ENCODE results near the gene CDH4.

Gene CDH4

DNA sequence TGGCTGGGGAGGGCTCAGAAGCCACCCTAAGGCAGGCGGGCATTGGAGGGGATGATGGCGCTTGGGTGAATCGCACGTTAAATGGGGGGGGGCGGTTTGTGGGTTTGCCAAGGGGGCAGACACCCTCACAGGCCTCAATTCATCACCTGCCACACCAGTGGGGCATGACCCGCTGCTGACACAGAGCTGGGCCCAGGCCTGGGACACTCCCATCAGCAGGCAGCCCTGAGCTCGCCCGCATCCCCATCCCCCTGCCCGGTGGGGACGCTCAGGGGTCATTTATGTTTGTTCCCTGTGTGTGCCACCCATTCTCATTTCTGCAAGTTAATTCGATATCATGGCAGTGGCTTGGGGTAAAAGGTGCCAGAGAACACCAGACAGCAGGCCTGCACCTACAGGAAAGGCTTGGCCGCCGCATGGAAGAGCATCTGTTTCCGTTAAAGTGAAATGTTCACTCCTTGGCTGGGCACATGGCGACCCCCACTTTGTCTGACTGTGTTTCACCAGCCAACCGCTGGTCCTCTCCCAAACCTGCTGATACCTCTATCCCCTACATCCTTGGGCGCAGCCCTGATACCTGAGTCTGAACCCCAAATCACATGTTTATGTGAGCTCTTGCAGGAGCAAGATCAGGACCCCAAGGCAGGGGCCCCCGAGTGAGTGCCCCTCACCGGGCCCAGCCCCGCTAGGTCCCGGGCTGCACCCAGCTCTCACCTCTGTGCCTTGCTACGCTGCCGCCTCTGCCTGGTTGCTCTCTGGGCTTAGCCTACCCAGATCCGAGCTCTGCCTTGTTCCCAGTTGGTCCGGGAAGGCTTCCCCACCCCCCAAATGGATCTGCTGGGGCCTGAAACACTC is 564.8 kb downstream of the CDH4 start:
- no peak for DNase-seq

GRCh38 chr20:61817575-61817974 is 565.5 kb downstream of the CDH4 start:
- no peak for DNase-seq

- DNase-seq, result no peak
Measured at GRCh38 chr20:61818746-61819573, 566.9 kb downstream of the CDH4 start.

- no peak for DNase-seq
Measured at GRCh38 chr20:61819574-61819846, 567.4 kb downstream of the CDH4 start.

DNA sequence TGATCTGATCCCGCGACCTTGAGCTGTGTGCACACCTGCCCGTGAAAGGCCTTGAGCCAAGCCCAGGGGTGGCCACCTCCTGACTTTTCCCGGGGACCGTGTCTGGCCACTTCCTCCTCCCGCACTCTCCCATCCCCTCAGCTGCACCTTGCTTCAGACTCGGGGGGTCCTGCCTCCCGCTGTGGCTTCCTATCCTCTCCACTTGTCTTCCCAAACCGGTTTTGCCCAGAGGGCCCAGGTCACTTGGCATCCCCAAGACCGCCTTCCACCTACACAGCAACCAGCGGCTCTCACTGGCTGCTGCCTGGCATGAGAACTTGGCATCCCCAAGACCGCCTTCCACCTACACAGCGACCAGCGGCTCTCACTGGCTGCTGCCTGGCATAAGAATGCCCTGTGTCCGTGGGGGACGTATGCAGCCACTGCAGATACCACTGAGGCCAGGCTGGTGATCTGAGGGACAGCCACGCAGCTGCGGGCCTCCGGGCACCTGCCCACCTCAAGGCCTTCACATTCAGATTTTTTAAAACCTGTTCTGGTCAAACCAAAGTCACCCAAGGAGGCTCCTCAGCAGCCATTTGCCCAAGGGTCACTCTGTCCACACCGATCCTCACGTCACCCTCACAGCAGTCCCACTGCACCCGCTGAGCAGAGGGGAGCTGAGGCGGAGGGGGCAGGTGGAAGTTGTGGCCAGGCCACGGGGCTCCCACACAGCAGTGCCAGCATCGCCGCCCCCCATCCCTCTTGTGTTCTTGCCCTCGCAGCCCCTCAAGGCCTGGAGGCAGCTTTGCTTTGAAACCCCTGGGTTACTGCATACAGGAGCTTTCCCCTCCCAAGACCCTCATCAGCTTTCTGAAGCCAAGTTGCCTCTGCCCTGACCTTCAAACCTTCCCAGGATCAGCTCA is 568.1 kb downstream of the CDH4 start:
- DNase-seq, result no peak

- DNase-seq, result no peak
Measured at GRCh38 chr20:61821735-61822134, 569.7 kb downstream of the CDH4 start.

- no peak for DNase-seq
Measured at GRCh38 chr20:61822396-61822795, 570.3 kb downstream of the CDH4 start.

DNA sequence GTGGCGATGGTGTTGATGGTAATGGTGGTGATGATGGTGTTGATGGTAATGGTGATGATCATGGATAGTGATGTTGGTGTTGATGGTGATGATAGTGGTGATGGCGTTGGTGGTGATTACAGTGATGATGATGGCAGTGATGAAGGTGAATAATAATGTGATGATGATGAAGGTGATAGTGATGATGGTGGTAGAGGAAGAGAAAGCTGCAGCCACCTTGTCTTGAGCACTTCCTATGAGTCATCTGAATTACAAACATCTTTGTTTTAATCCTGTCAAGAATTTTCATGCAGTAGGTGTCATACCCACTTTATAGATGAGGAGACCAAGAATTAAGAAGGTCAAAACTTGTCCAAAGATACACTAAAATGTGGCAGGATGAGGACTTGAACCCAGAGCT is 571.2 kb downstream of the CDH4 start:
- no peak for DNase-seq

- DNase-seq, result no peak
Measured at GRCh38 chr20:61828891-61829290, 576.8 kb downstream of the CDH4 start.

- DNase-seq, result no peak
Measured at GRCh38 chr20:61829526-61829925, 577.5 kb downstream of the CDH4 start.

DNA sequence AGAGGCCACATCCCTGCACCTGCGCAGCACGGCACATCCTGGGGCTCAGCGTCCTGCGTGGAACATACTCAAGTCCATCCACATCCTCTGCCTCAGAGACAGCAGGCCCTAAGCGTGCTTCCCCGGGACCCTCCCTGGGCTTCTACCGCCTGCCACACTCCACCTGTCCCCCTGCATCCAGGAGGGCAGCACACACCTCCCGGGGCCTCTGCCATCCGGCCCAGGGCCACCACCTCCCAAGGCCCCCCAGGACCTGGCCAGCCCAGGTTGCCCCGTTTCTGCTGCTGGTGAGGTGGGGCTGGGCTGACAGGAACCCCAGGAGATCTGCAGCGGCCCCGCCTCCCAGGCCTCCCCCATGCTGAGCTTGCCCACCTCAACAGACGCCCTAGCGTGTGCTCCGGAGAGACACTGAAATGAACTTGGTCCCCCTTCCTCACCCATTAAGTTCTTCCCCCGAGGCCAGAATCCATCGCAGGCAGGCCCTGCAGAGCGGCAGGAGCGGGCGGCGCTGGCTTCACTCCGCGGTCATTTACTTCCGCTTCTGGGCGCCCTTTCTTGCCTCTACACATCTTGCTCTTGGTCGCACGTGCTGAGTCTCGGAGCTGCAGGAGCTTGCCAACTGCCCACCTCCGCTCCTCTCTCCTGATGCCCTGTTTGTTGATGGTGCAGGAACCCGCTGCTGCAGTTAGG is 578.3 kb downstream of the CDH4 start:
- no peak for DNase-seq

GRCh38 chr20:61830991-61831390 is 578.9 kb downstream of the CDH4 start:
- DNase-seq, result no peak

DNA sequence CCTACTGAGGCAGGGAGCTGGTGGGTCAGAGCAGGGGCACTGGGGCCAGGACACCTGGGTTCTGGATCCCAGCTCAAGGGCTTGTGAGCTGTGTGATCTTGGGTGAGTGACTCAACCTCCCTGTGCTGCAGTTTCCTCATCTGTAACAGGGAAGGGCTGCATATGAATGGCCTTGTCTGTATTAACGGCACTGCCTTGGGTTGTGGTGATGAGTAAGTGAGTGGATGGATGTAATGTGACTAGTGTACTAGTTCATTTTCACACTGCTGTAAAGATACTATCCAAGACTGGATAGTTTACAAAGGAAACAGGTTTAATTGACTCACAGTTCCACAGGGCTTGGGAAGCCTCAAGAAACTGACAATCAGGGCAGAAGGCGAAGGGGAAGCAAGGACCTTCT is 580.1 kb downstream of the CDH4 start:
- no peak for DNase-seq

DNA sequence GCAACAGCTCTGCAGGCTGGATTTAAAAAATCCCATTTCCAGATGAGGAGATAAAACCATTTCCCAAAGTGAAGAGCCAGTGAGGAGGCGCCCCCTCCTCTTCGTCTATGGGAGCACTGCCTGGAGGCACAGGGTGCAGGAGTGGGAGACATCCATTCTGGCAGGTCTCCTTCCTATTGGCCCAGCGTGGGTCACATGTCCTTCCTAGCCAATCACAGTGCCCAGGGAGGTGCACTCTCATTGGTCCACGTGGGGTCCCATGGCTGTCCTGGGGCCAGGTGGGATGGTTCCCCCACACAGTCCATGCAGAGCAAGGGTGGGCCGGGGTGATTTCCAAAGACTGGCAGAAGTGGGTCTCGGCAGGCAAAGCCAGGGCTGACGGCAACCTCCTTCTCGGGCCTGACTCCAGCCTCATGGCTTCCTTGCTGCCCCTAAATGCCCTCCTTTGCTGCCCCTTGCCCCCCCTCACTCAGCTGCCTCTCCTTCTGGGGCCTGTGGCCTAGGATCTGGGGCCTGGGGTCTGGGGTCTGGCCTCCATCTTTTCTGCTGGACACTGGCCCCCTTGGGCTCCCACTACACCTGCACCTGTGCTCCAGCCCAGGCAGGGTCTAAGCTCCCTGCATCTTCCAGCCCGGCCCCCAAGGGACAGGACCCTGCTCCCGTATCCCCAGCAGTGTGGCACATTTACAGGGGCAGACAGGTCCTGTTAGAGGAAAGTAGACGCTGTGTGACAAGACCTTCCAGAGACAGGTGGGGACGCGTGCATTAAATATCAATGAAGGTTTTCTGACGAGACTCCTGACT is 581.9 kb downstream of the CDH4 start:
- DNase-seq, result no peak

GRCh38 chr20:61835301-61835700 is 583.2 kb downstream of the CDH4 start:
- DNase-seq, result no peak

- DNase-seq, result no peak
Measured at GRCh38 chr20:61835791-61836350, 583.8 kb downstream of the CDH4 start.

DNA sequence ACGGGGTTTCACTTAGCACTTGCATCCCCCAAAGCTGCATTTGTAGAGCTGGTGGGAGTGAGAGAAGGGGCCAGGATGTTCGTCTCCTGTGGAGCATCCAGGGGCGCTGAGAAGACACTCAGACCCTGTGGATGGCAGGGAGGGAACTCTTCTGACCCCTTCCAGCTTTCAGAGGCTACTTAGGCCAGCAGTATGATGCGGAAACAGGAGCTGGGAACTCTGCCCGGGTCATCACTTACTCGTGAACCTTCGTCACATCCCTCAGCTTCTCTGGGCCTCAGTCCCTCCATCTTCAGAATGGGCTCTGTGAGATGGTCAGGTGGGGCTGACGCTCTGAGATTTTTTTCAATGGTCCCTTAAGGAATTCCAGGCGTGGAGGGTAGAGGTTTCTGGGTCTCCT is 585.1 kb downstream of the CDH4 start:
- no peak for DNase-seq

- no peak for DNase-seq
Measured at GRCh38 chr20:61839223-61839911, 587.3 kb downstream of the CDH4 start.

GRCh38 chr20:61839912-61840778 is 588.1 kb downstream of the CDH4 start:
- no peak for DNase-seq
